Skin of body (tissue), 2 donors: ENCODE results near the gene LAMA3. TPM values are rescaled to one million over a fixed set of nuclear protein-coding genes. Genes with fewer than 3 reads are reported as not detected.

Experiments
- DNase-seq: peaks from one replicate; lab custom pipeline; 2025; lab: John Stamatoyannopoulos, UW
- total RNA-seq: library from RNA; depleted of rRNA; stranded (reverse); fragments of >200 nt; gene quantifications from one replicate; pipeline ENCODE4 v1.2.3, GENCODE V29; 2014

Gene LAMA3, protein sequence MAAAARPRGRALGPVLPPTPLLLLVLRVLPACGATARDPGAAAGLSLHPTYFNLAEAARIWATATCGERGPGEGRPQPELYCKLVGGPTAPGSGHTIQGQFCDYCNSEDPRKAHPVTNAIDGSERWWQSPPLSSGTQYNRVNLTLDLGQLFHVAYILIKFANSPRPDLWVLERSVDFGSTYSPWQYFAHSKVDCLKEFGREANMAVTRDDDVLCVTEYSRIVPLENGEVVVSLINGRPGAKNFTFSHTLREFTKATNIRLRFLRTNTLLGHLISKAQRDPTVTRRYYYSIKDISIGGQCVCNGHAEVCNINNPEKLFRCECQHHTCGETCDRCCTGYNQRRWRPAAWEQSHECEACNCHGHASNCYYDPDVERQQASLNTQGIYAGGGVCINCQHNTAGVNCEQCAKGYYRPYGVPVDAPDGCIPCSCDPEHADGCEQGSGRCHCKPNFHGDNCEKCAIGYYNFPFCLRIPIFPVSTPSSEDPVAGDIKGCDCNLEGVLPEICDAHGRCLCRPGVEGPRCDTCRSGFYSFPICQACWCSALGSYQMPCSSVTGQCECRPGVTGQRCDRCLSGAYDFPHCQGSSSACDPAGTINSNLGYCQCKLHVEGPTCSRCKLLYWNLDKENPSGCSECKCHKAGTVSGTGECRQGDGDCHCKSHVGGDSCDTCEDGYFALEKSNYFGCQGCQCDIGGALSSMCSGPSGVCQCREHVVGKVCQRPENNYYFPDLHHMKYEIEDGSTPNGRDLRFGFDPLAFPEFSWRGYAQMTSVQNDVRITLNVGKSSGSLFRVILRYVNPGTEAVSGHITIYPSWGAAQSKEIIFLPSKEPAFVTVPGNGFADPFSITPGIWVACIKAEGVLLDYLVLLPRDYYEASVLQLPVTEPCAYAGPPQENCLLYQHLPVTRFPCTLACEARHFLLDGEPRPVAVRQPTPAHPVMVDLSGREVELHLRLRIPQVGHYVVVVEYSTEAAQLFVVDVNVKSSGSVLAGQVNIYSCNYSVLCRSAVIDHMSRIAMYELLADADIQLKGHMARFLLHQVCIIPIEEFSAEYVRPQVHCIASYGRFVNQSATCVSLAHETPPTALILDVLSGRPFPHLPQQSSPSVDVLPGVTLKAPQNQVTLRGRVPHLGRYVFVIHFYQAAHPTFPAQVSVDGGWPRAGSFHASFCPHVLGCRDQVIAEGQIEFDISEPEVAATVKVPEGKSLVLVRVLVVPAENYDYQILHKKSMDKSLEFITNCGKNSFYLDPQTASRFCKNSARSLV (N-terminal part only)
- total RNA-seq, result 60.6 TPM

- DNase-seq, result no peak
Measured at GRCh38 chr18:23689031-23689615, at the start of gene LAMA3. Gene LAMA3 (plus strand): TSS chr18:23689453. CDS start chr18:23689684, 231 bp downstream.

DNA sequence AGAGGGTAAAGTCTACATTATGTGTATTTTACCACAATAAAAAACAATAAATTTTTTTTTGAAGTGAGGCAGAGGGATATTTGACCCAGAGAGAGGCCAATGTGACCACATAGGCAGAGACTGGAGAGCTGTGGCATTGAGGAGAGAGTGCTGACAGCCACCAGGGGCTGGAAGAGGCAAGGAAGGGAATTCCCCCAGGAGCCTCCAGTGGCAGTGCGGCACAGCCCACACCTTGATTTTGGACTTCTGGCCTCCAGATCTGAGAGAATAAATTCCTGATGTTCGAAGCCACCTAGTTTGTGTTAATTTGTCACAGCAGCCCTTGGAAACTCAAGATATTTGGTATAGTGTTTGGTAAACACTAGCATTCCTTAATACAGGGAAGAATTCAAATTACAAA, 49.2 kb upstream of the LAMA3 start:
- no peak for DNase-seq

DNA sequence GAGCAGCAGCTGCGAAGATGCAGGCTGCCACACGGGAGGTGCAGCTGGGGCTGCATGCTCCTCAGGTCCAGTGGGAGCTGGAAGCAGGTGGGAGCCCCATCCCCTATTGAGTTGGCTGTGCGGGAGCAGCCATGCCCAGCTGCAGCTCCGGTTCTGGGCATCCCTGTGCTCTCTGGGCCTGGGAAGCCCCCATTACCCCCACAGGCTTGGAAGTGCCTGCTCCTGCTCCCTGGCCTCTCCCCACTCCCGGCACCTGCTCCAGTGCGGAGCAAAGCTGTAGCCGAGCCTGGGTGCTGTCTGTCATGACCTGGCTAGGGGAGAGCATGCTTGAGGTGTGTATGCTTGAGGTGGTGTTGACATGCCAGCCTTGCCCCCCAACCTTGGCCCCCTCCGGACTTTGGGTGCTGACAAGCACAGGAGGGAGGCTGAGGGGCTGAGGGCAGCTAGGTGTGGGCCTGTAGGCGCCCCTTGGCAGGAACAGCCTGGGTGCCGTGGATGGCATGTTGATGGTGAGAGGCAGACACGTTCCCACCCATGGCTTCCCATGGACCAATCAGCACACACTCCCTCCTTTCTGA, 48.0 kb upstream of the LAMA3 start:
- DNase-seq, result no peak

GRCh38 chr18:23641937-23642666, 47.2 kb upstream of the LAMA3 start:
- DNase-seq, result no peak

- no peak for DNase-seq
Measured at GRCh38 chr18:23643815-23644490, 45.3 kb upstream of the LAMA3 start.

GRCh38 chr18:23645568-23646175, 43.6 kb upstream of the LAMA3 start:
- no peak for DNase-seq

GRCh38 chr18:23646282-23646681, 43.0 kb upstream of the LAMA3 start:
- no peak for DNase-seq

DNA sequence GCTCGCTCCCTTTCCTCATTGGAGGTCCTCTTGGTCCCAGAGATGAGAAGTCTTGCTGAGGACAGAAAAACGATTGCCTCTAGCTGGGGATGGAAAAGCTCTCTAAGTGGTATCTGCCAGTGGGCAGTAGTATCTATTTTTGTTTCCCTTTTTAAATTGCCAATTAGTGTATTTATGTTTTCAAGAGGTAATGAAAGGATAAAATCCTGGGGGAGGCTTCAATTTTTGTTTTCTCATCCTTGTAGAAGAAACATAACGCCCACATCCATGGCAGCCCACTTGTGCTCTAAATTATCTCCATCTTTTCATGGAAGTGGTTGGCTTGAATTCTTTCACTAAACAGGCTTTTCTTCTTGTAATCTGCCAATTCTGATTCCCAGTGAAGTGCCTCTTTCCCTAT, 40.8 kb upstream of the LAMA3 start:
- no peak for DNase-seq

GRCh38 chr18:23648940-23649607, 40.2 kb upstream of the LAMA3 start:
- no peak for DNase-seq

DNA sequence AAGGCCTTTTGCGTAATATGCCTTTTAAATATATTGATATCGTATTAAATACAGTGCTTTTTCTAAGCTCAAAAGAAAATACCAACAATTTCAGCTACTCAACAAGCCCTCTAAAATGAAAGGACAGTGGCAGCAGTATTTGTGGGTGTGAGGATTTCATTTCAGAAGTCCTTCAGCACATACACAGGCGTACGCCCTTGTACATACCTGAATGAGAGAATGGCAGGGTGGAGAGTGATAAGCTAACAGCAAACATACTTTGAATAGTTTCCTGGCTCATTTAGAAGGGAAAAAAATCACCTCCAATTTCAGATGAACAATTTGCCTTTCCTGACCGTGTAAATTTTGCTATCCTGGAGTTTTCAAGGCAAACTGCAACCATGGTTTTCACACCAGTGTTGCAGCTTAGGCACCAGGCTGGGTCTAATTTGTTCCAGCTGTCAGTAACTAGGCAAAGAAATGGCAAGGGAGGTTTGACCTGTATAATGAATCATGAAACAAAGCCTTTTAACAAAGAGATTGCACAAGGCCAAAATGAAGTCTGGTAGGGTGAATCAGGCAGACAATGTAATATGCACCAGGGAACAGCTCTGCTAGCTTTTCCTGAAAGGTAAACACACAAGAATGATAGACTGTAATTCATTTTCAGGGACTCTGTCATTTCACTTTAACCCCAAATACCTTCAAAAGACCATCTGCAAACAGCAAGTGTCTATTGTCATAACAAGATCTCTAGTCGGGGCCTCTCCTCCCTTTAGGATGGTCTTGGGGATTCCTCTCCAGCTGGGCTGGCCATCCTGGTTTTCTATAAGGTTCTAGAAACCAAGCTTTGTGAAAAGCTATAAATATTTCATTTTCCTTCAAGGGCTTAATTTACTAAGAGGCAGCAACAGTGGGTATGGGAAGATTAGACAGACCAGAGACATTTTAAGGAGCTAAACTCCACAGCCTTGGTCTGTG, 38.0 kb upstream of the LAMA3 start:
- DNase-seq, result no peak

- no peak for DNase-seq
Measured at GRCh38 chr18:23652232-23652631, 37.0 kb upstream of the LAMA3 start.

GRCh38 chr18:23658285-23658684, 31.0 kb upstream of the LAMA3 start:
- no peak for DNase-seq

- DNase-seq, result no peak
Measured at GRCh38 chr18:23661735-23662308, 27.4 kb upstream of the LAMA3 start.

DNA sequence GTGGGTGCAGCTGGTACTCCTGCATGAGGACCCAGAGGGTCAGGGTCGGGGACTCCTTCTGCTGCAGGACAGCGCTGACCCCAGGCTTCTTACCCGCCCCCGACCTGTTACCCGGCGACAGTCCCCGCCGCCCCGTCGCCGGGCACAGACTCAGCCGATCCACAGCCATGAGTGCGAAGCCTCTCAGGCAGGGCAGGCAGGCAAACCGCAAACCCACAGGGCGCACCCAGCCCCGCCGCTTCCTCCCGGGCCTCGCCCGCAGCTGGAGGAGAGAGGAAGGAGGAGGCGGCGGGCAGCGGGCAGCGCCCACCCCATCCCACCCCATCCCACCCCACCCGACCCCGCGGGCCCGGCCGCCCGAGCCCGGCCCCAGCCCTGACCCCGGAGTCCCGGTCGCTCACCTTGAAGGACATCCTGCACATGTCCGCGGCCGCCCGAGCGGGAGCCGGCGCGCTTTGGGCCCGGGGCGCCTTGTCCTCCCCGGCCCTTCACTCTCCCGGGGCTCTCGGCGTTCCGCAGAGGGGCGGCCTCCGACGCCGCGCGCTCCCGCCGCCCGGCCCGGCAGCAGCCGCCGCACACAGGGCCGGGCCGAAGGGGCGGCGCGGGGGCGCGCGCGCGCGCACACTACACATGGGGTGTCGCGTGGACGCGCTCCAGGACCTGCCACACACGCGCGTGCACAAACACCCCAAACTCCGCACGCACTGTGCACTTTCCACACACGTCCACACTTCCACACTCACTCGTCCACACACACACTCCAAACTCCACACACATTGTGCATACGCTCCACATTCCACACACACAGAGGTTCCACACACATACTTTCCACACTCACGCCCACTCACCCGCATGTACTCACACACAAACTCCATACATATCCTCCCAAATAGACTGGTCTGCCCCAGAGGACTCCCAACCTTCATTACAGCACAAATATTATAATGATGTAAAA, 26.7 kb upstream of the LAMA3 start, which contains the start of gene ANKRD29:
TSS of gene ANKRD29 (minus strand) at position 603 of the 955 bp plus-strand sequence. CDS start at position 422, 181 bp downstream.
- DNase-seq, result no peak

GRCh38 chr18:23664674-23665073, 24.6 kb upstream of the LAMA3 start:
- DNase-seq, result no peak

GRCh38 chr18:23667114-23667513, 22.1 kb upstream of the LAMA3 start:
- no peak for DNase-seq
